Measurements from ENCODE around the gene NALCN. TPM values are rescaled to one million over a fixed set of nuclear protein-coding genes. Genes with fewer than 3 reads are reported as not detected.

NALCN gene
- total RNA-seq, 2 donors from 2014 or later: 3.2 TPM; not detected in 1

DNA sequence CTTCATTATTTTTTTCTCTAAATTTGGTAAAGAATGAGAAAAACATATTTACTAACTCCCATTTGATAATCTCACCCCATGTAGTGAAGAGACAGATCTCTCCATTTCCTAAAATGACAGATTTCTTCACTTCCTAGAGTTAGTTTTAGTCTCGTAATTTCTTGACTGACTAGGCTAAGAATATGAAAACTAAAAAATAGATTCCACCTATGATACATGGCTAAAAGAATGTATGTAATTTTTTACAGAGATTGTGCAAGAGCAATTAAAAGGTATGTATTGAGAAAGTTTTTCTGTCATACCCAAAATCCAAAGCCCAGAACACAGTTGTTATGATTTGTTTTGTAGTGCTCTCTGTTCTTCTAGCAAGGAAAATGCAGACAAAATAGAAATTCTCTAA lies 9.5 kb downstream of the NALCN start:
- Histone ChIP-seq H3K27me3 (replicated peaks; ENCODE audit: insufficient read depth) (no peaks in the 10 kb centered on the region), H3K4me3 (no peak overlapping the region), H3K9me3 (no peaks in the 10 kb centered on the region), H3K36me3 (no peaks in the 10 kb centered on the region), H3K27ac (no peak overlapping the region), H3K4me1 (replicated peaks) (no peaks in the 10 kb centered on the region)
- intact Hi-C loops (cut with DNase I): no loop called here
- 80% methylated on average over 1 of the region's 1 CpG for WGBS
- TF ChIP-seq POLR2A (IDR thresholded peaks at IDR 0.05): no peak
- no peak for DNase-seq (ENCODE audit: low spot score)

DNA sequence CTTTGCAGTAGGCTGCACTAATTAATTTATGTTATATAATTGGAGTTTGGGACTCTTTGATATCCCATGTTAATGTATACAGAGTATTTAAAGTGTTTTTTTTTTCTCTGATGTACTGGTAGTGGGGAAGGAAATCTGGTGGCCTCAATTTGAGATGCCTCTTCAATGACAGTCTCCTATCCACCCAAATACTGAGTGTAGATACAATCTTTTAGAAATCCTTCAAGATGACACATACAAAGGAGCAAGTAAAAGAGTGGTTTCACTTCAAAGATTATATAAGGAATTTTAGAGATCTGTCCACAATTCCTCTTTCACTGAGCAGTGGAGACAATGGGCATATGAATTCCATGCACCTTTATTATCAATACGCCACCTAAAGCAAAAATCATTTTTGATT lies 15.1 kb downstream of the NALCN start:
- Histone ChIP-seq H3K4me1 (replicated peaks) (no peaks in the 10 kb centered on the region), H3K27ac (no peak overlapping the region), H3K27me3 (replicated peaks; ENCODE audit: insufficient read depth) (no peaks in the 10 kb centered on the region), H3K36me3 (no peaks in the 10 kb centered on the region), H3K4me3 (no peak overlapping the region), H3K9me3 (no peaks in the 10 kb centered on the region)
- no peak for DNase-seq (ENCODE audit: low spot score)
- intact Hi-C loops (cut with DNase I): no loop called here
- WGBS: 87% methylated on average over 1 of the region's 1 CpG
- TF ChIP-seq POLR2AphosphoS5 (IDR thresholded peaks at IDR 0.05) (no peak), POLR2A (IDR thresholded peaks at IDR 0.05) (no peak)
- TF ChIP-seq, protein P1, sequence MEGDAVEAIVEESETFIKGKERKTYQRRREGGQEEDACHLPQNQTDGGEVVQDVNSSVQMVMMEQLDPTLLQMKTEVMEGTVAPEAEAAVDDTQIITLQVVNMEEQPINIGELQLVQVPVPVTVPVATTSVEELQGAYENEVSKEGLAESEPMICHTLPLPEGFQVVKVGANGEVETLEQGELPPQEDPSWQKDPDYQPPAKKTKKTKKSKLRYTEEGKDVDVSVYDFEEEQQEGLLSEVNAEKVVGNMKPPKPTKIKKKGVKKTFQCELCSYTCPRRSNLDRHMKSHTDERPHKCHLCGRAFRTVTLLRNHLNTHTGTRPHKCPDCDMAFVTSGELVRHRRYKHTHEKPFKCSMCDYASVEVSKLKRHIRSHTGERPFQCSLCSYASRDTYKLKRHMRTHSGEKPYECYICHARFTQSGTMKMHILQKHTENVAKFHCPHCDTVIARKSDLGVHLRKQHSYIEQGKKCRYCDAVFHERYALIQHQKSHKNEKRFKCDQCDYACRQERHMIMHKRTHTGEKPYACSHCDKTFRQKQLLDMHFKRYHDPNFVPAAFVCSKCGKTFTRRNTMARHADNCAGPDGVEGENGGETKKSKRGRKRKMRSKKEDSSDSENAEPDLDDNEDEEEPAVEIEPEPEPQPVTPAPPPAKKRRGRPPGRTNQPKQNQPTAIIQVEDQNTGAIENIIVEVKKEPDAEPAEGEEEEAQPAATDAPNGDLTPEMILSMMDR (IDR thresholded peaks at IDR 0.05): no peak

DNA sequence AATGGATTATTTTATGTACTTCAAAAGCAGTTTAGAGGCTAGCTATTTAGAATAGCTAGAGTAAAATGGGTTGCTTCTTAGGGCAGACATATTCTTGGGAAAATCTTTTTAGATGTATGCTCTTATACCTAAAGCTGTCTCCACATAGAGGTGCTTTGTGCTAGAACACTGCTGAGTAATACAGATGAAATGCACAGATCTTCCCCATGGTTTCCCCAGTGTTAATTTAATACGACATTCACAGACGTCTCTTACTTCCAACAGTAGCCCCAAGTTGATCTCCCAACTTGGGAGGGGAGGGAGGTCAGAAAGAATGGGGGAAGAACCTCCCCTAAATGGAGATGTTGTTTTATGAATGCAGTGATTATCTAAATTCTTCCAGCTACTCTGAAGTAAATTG lies 16.9 kb downstream of the NALCN start:
- no peak for TF ChIP-seq POLR2A (IDR thresholded peaks at IDR 0.05)
- TF ChIP-seq, protein P1 (IDR thresholded peaks at IDR 0.05): no peak
- Histone ChIP-seq H3K4me1 (replicated peaks) (no peaks in the 10 kb centered on the region), H3K27ac (no peak overlapping the region), H3K36me3 (no peaks in the 10 kb centered on the region), H3K9me3 (no peaks in the 10 kb centered on the region), H3K4me3 (no peak overlapping the region), H3K27me3 (replicated peaks; ENCODE audit: insufficient read depth) (no peaks in the 10 kb centered on the region)
- DNase-seq (ENCODE audit: low spot score): no peak
- intact Hi-C loops (cut with DNase I): no loop called here
- 58% methylated on average over 2 of the region's 2 CpGs for WGBS

DNA sequence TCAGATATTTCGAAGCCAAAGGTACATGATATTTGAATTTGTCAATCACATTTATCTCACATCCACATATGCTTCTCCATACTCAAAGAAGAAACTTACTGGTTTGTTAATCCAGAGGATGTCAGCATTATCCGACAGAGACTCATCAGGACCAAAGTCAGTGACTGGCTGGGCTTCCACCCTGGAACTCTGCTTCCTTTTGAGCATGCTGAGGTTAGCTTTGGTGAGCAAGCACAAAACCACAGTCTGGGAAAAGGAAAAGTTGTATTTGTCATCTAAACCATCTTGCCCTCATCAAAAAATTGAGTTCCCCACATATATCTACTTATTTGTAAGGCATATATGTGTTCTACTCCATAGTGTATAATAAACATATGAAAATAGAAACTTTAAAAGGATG lies 17.4 kb downstream of the NALCN start:
- WGBS: 81% methylated on average over 2 of the region's 2 CpGs
- no peaks in the 10 kb centered on the region for H3K4me1 ChIP-seq (replicated peaks)
- no peak for DNase-seq (ENCODE audit: low spot score)
- H3K9me3 ChIP-seq: no peaks in the 10 kb centered on the region
- TF ChIP-seq, protein P1 (IDR thresholded peaks at IDR 0.05): no peak
- TF ChIP-seq POLR2AphosphoS5 (IDR thresholded peaks at IDR 0.05): no peak
- no peak for TF ChIP-seq POLR2A (IDR thresholded peaks at IDR 0.05)
- no peak overlapping the region for H3K27ac ChIP-seq
- H3K4me3 ChIP-seq: no peak overlapping the region
- no peaks in the 10 kb centered on the region for H3K36me3 ChIP-seq
- no peaks in the 10 kb centered on the region for H3K27me3 ChIP-seq (replicated peaks; ENCODE audit: insufficient read depth)
- intact Hi-C loops (cut with DNase I): no loop called here

DNA sequence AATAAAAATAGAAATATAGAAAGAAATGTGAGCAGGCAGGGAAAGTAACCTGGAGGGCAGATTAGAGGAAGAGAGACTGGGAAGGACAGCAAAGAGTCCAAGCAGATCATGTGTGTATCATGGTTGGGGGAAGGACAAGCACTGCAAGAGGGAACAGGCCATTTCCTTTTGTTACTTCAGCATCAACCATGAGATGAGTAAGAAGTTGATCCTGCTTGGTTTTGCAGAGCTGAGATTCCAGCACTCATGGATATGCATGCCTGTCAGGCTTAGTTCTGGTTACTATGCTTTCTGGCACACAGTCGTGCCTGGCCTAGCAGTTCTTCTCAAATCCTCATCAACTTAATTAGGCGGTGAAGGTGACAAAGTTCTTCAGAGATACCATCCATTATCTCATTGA lies 18.1 kb downstream of the NALCN start:
- Histone ChIP-seq H3K9me3 (no peaks in the 10 kb centered on the region), H3K27ac (no peak overlapping the region), H3K36me3 (no peaks in the 10 kb centered on the region), H3K4me3 (no peak overlapping the region), H3K27me3 (replicated peaks; ENCODE audit: insufficient read depth) (no peaks in the 10 kb centered on the region), H3K4me1 (replicated peaks) (no peaks in the 10 kb centered on the region)
- no peak for DNase-seq (ENCODE audit: low spot score)
- intact Hi-C loops (cut with DNase I): no loop called here
- 76% methylated on average over 2 of the region's 2 CpGs for WGBS
- TF ChIP-seq, protein P1 (IDR thresholded peaks at IDR 0.05): no peak
- TF ChIP-seq POLR2AphosphoS5 (IDR thresholded peaks at IDR 0.05): no peak

All from prostate gland (tissue), 2 donors.